Neural progenitor cell (in vitro differentiated cells): ENCODE data around the gene ZNF652. TPM values are rescaled to one million over a fixed set of nuclear protein-coding genes. Genes with fewer than 3 reads are reported as not detected.

Experiments
- DNase-seq: peaks from one replicate; pipeline ENCODE4 v3.0.0-alpha.2; 2016; ENCODE audit warnings: low spot score
- H2AFZ ChIP-seq: fragments of 200-600 bp; sonication (generic); replicated peaks from 2 replicates; pipeline ENCODE4 v1.6.1; 2016; ENCODE audit warnings: antibody characterized with exemption
- H3F3A ChIP-seq: fragments of 200-600 bp; sonication (generic); 2 replicates; pipeline ENCODE4 v1.6.1; 2016; ENCODE audit warnings: antibody characterized with exemption, low read depth
- H3K27ac ChIP-seq: fragments of 200-600 bp; sonication (generic); 2 replicates; pipeline ENCODE4 v1.5.1; 2016; ENCODE audit warnings: mild to moderate bottlenecking
- H3K27me3 ChIP-seq: fragments of 200-600 bp; sonication (generic); 2 replicates; pipeline ENCODE4 v1.6.1; 2016; ENCODE audit warnings: mild to moderate bottlenecking, moderate library complexity
- H3K36me3 ChIP-seq: fragments of 200-600 bp; sonication (generic); 2 replicates; pipeline ENCODE4 v1.5.1; 2016
- H3K4me1 ChIP-seq: fragments of 200-600 bp; sonication (generic); 2 replicates; pipeline ENCODE4 v1.6.1; 2016; ENCODE audit warnings: mixed run types
- H3K4me2 ChIP-seq: fragments of 200-600 bp; sonication (generic); 2 replicates; pipeline ENCODE4 v1.6.1; 2016
- H3K4me3 ChIP-seq: fragments of 200-600 bp; sonication (generic); 2 replicates; pipeline ENCODE4 v1.5.1; 2016
- H3K79me2 ChIP-seq: fragments of 200-600 bp; sonication (generic); 2 replicates; pipeline ENCODE4 v1.6.1; 2016; ENCODE audit warnings: low read depth
- H3K9ac ChIP-seq: fragments of 200-600 bp; sonication (generic); 2 replicates; pipeline ENCODE4 v1.6.1; 2016
- H3K9me3 ChIP-seq: fragments of 200-600 bp; sonication (generic); 2 replicates; pipeline ENCODE4 v1.5.1; 2016; ENCODE audit warnings: low read depth
- H4K20me1 ChIP-seq: fragments of 200-600 bp; sonication (generic); 2 replicates; pipeline ENCODE4 v1.6.1; 2016; ENCODE audit warnings: low read depth
- H3K27ac Mint-ChIP-seq: 3 replicates; pipeline ENCODE4 v1.8.0; 2021; ENCODE audit warnings: mixed read lengths
- H3K27me3 Mint-ChIP-seq: 2 replicates; pipeline ENCODE4 v1.8.0; 2022; ENCODE audit warnings: low read depth, mild to moderate bottlenecking, inconsistent platforms, moderate library complexity, mixed read lengths; ENCODE audit not compliant: insufficient read depth
- H3K36me3 Mint-ChIP-seq: 3 replicates; pipeline ENCODE4 v1.8.0; 2021; ENCODE audit warnings: mixed read lengths
- H3K4me1 Mint-ChIP-seq: 3 replicates; pipeline ENCODE4 v1.8.0; 2021; ENCODE audit warnings: mixed read lengths
- H3K4me3 Mint-ChIP-seq: 3 replicates; pipeline ENCODE4 v1.8.0; 2021; ENCODE audit warnings: mild to moderate bottlenecking, moderate library complexity, mixed read lengths
- H3K9me3 Mint-ChIP-seq: 3 replicates; pipeline ENCODE4 v1.8.0; 2020; ENCODE audit warnings: mixed read lengths
- EZH2 ChIP-seq: fragments of 200-600 bp; sonication (generic); IDR thresholded peaks from 2 replicates; pipeline ENCODE4 v1.6.1; 2017; ENCODE audit warnings: antibody characterized with exemption, mild to moderate bottlenecking, moderate library complexity
- EZH2phosphoT487 ChIP-seq: fragments of 200-600 bp; sonication (generic); IDR thresholded peaks from 2 replicates; pipeline ENCODE4 v1.6.1; 2017; ENCODE audit warnings: antibody characterized with exemption
- total RNA-seq: library from RNA; depleted of rRNA; stranded (reverse); fragments of >200 nt; gene quantifications from 2 replicates; pipeline ENCODE4 v1.2.3, GENCODE V29; 2015; ENCODE audit warnings: low replicate concordance
- TF ChIP-seq, protein P1 (sequence below): fragments of 200-600 bp; sonication (generic); IDR thresholded peaks from 2 replicates; pipeline ENCODE4 v1.5.1; 2017; ENCODE audit warnings: antibody characterized with exemption, mild to moderate bottlenecking

Gene ZNF652
- total RNA-seq, 1 donor from 2014 or later, result 55.7 TPM

- Mint-ChIP-seq H3K27me3 (no peaks in the 10 kb centered on the region), H3K27ac (no peak overlapping the region), H3K36me3 (no peaks in the 10 kb centered on the region), H3K9me3 (no peaks in the 10 kb centered on the region), H3K4me3 (no peak overlapping the region), H3K4me1 (no peaks in the 10 kb centered on the region)
- Histone ChIP-seq H3K27ac (no peak overlapping the region), H2AFZ (no peak overlapping the region), H3F3A (peaks cover 17% of the 10 kb centered on the region), H3K4me3 (no peak overlapping the region), H3K79me2 (no peaks in the 10 kb centered on the region), H3K27me3 (no peaks in the 10 kb centered on the region), H3K4me1 (no peaks in the 10 kb centered on the region), H3K9me3 (no peaks in the 10 kb centered on the region), H3K4me2 (no peak overlapping the region), H4K20me1 (no peaks in the 10 kb centered on the region), H3K9ac (no peak overlapping the region), H3K36me3 (no peaks in the 10 kb centered on the region)
- TF ChIP-seq, protein P1, sequence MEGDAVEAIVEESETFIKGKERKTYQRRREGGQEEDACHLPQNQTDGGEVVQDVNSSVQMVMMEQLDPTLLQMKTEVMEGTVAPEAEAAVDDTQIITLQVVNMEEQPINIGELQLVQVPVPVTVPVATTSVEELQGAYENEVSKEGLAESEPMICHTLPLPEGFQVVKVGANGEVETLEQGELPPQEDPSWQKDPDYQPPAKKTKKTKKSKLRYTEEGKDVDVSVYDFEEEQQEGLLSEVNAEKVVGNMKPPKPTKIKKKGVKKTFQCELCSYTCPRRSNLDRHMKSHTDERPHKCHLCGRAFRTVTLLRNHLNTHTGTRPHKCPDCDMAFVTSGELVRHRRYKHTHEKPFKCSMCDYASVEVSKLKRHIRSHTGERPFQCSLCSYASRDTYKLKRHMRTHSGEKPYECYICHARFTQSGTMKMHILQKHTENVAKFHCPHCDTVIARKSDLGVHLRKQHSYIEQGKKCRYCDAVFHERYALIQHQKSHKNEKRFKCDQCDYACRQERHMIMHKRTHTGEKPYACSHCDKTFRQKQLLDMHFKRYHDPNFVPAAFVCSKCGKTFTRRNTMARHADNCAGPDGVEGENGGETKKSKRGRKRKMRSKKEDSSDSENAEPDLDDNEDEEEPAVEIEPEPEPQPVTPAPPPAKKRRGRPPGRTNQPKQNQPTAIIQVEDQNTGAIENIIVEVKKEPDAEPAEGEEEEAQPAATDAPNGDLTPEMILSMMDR, result no peak
- TF ChIP-seq EZH2, result no peak
- TF ChIP-seq EZH2phosphoT487, result no peak
- DNase-seq, result no peak
These were observed 70.1 kb downstream of the ZNF652 start for GRCh38 chr17:49291929-49292328.

- H3K4me2 ChIP-seq, result no peak overlapping the region
- H3K9me3 ChIP-seq, result no peaks in the 10 kb centered on the region
- Mint-ChIP-seq H3K36me3 (no peaks in the 10 kb centered on the region), H3K27me3 (no peaks in the 10 kb centered on the region), H3K4me3 (no peak overlapping the region), H3K9me3 (no peaks in the 10 kb centered on the region), H3K4me1 (no peaks in the 10 kb centered on the region), H3K27ac (no peak overlapping the region)
- H3K36me3 ChIP-seq, result no peaks in the 10 kb centered on the region
- no peak overlapping the region for H2AFZ ChIP-seq
- H4K20me1 ChIP-seq, result no peaks in the 10 kb centered on the region
- TF ChIP-seq EZH2 (no peak), EZH2phosphoT487 (no peak)
- TF ChIP-seq, protein P1, result peak; percentile 69
- DNase-seq, result peak; percentile 34
- peaks cover 17% of the 10 kb centered on the region for H3F3A ChIP-seq
- no peaks in the 10 kb centered on the region for H3K27me3 ChIP-seq
- no peak overlapping the region for H3K9ac ChIP-seq
- H3K27ac ChIP-seq, result peak overlapping the region; percentile 43
- H3K4me3 ChIP-seq, result no peak overlapping the region
- no peaks in the 10 kb centered on the region for H3K79me2 ChIP-seq
- peaks cover 4% of the 10 kb centered on the region for H3K4me1 ChIP-seq
These were observed 71.2 kb downstream of the ZNF652 start for GRCh38 chr17:49290690-49291359.

- Histone ChIP-seq H3F3A (peaks cover 17% of the 10 kb centered on the region), H3K36me3 (no peaks in the 10 kb centered on the region), H3K9ac (no peak overlapping the region), H3K27me3 (no peaks in the 10 kb centered on the region), H2AFZ (no peak overlapping the region), H3K4me1 (peaks cover 5% of the 10 kb centered on the region), H3K79me2 (no peaks in the 10 kb centered on the region), H3K27ac (no peak overlapping the region), H3K4me3 (no peak overlapping the region), H3K9me3 (no peaks in the 10 kb centered on the region), H3K4me2 (no peak overlapping the region), H4K20me1 (no peaks in the 10 kb centered on the region)
- no peak for DNase-seq
- H3K9me3 Mint-ChIP-seq, result no peaks in the 10 kb centered on the region
- H3K36me3 Mint-ChIP-seq, result no peaks in the 10 kb centered on the region
- no peak overlapping the region for H3K4me3 Mint-ChIP-seq
- TF ChIP-seq, protein P1, result no peak
- no peak for TF ChIP-seq EZH2phosphoT487
- no peak for TF ChIP-seq EZH2
- no peak overlapping the region for H3K27ac Mint-ChIP-seq
- H3K27me3 Mint-ChIP-seq, result no peaks in the 10 kb centered on the region
- H3K4me1 Mint-ChIP-seq, result no peaks in the 10 kb centered on the region
These were observed 73.7 kb downstream of the ZNF652 start for GRCh38 chr17:49288388-49288787.
